ENCODE results near the gene APOA4.
A peak's percentile ranks its signal among the peaks of the same experiment; 100 is the strongest.
"Not testable (repeated sequence)": the region's sequence is repeated elsewhere in the genome, so short reads cannot be mapped to it uniquely, and the experiment has no call there.

Gene APOA4

GRCh38 chr11:116847612-116848011 lies 24.5 kb upstream of the APOA4 start:
- DNase-seq, result no peak

- no peak for DNase-seq
Observed at GRCh38 chr11:116844722-116845121, 21.6 kb upstream of the APOA4 start.

- no peak for DNase-seq
Observed at GRCh38 chr11:116843661-116844060, 20.6 kb upstream of the APOA4 start.

- no peak for DNase-seq
Observed at GRCh38 chr11:116842909-116843308, 19.8 kb upstream of the APOA4 start.

GRCh38 chr11:116842117-116842516 lies 19.0 kb upstream of the APOA4 start:
- no peak for DNase-seq

- DNase-seq, result no peak
Observed at GRCh38 chr11:116840746-116841296, 17.7 kb upstream of the APOA4 start.

GRCh38 chr11:116840224-116840745 lies 17.2 kb upstream of the APOA4 start:
- DNase-seq, result no peak

GRCh38 chr11:116838321-116839084 lies 15.4 kb upstream of the APOA4 start:
- DNase-seq, result no peak

GRCh38 chr11:116837231-116838091 lies 14.4 kb upstream of the APOA4 start, which contains the start of gene APOA1:
Gene APOA1, minus strand, starts transcription at chr11:116837622. Its CDS starts 235 bp downstream, at chr11:116837387.
- no peak for DNase-seq

- no peak for DNase-seq
Observed at GRCh38 chr11:116836632-116836991, 13.5 kb upstream of the APOA4 start.

- DNase-seq, result peak; percentile 95
Observed at GRCh38 chr11:116835791-116836631, 12.9 kb upstream of the APOA4 start.

- no peak for DNase-seq
Observed at GRCh38 chr11:116835042-116835772, 12.1 kb upstream of the APOA4 start.

GRCh38 chr11:116834535-116835041 lies 11.5 kb upstream of the APOA4 start:
- not testable (repeated sequence) for DNase-seq

GRCh38 chr11:116833816-116834534 lies 10.9 kb upstream of the APOA4 start:
- no peak for DNase-seq

- no peak for DNase-seq
Observed at GRCh38 chr11:116833491-116833815, 10.3 kb upstream of the APOA4 start.

GRCh38 chr11:116832350-116833290 lies 9.5 kb upstream of the APOA4 start:
- no peak for DNase-seq

- no peak for DNase-seq
Observed at GRCh38 chr11:116831790-116832349, 8.8 kb upstream of the APOA4 start.

GRCh38 chr11:116830184-116830912 lies 7.2 kb upstream of the APOA4 start:
- DNase-seq, result no peak

Data from NCI-H1105 treated with DMSO at 0.1 percent for 48 hours (cell line).